ENCODE results near the gene CHST3. TPM values are rescaled to one million over a fixed set of nuclear protein-coding genes. Genes with fewer than 3 reads are reported as not detected.

The CHST3 gene
- polyA plus RNA-seq, 3 donors = 2.6 to 21.8 (median 6.3) TPM

DNA sequence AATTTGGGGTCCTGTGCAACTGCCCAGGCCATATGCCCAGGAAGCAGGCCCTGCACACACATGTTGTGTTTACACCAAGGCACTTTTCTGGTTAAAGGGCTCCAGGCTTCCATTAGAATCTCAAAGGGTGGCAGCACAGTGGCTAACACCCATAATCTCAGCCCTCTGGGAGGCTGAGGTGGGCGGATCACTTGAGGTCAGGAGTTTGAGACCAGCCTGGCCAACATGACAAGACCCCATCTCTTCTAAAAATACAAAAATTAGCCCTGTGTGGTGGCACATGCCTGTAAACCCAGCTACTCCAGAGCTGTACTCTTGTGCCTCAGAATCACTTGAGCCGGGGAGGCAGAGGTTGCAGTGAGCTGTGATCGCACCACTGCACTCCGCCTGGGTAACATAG is 70.6 kb downstream of the CHST3 start:
- WGBS, 3 donors = 97 to 100% (median 98%) methylated on average over 4 of the region's 4 CpGs
- H3K27ac ChIP-seq (ENCODE audit: low read depth, low read length) = no peak overlapping the region

DNA sequence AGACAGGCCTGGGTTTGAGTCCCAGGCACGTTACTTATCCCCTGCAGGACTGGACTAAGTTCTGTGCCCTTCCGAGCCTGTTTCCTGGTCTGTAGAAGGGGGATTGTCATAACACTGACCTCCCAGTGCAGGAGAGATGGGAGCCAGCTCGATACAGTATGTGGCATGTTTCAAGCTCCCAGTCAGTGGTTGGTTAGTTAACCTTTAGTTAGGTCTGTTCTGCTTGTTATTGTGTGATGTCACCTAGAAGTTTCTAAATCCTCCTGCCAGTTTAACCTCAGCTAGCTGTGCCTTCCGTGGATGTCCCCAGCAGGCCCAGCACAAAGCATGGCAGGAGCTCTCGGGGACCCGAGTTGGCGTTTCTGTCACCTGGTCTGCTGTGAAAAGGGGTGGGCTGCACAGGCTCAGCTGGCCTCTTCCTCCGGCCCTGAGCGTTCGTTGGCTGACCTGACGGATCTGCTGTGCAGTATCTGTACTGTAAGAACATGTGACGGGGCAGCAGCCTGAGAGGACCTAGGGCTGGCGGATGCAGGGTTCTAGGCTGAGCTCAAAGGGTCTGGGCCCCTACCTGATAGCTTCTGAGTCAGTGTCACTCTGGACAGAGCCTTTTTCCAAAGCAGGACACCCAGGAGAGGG is 71.2 kb downstream of the CHST3 start:
- H3K27ac ChIP-seq (ENCODE audit: low read depth, low read length) = no peak overlapping the region
- WGBS, 3 donors = 87 to 89% (median 89%) methylated on average over 13 of the region's 13 CpGs

DNA sequence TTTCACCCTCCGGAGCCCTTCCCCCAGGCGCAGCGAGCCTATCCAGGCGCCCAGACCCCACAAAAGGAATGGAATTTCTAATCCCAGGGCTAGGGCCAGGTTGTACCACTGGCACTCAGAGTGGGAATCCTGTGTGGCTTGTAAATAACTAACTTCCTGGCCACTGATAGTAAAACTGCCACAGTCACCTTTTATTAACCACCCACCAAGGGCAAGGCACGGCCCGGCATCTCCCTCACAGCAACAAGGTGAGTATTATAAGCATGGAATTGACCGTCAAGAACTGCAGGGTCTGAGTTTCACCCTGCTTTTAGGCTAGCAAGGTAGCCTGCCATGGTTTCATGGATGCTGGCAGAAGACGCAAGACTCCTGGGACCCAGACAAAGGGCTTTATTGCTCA is 73.1 kb downstream of the CHST3 start:
- H3K27ac ChIP-seq (ENCODE audit: low read depth, low read length) = no peak overlapping the region
- 86 to 96% (median 96%) methylated on average over 8 of the region's 8 CpGs for WGBS, 3 donors

GRCh38 chr10:72037811-72038210 is 73.6 kb downstream of the CHST3 start:
- 58 to 87% (median 84%) methylated on average over 3 of the region's 3 CpGs for WGBS, 3 donors
- no peak overlapping the region for H3K27ac ChIP-seq (ENCODE audit: low read depth, low read length)

DNA sequence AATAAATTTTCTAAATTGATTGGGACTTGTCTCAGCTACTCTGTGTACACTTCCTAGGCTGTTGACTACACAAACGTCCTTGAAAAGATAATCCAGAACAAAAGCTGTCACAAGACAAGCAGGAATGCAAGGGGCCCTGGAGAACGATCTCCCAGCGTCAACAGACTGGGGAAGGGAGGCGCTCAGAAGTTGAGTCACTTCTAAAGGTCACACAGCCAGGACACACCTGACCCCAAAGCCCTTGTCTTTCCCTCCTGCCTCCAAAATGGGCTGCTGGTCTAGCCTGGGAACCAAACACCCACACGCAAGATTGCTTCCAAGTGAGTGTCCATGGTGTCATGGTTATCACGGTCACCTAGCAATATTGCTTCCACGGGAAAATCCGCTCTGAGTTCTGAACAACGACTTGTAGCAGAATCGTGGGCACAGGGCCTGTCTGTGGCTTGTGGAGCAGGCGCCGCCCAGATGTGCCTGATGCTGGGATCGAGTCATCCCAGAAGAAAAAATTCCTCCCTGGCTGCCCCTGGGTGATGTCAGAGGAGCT is 74.3 kb downstream of the CHST3 start:
- WGBS, 3 donors = 66 to 83% (median 81%) methylated on average over 13 of the region's 13 CpGs
- H3K27ac ChIP-seq (ENCODE audit: low read depth, low read length) = no peak overlapping the region

DNA sequence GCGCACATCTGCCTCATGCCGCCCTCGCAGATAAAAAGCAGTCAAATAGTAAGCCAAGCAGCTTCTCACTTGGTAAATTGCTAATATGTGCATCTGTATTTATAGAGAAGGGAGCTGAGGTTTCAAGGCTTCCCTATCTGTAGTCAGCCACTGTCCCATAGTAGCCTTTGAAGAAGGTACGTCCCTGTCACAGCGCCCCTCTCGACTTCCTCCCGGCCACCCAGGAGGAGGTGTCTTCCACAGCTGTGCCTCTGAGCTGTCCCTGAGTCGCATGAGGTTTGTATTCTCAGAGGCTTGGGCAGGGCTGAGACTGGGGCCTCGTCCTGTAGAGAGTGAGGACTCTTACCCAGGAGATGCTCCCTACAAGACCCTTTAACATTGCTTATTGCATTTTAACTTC is 75.2 kb downstream of the CHST3 start:
- WGBS, 3 donors = 72 to 82% (median 76%) methylated on average over 9 of the region's 9 CpGs
- no peak overlapping the region for H3K27ac ChIP-seq (ENCODE audit: low read depth, low read length)

DNA sequence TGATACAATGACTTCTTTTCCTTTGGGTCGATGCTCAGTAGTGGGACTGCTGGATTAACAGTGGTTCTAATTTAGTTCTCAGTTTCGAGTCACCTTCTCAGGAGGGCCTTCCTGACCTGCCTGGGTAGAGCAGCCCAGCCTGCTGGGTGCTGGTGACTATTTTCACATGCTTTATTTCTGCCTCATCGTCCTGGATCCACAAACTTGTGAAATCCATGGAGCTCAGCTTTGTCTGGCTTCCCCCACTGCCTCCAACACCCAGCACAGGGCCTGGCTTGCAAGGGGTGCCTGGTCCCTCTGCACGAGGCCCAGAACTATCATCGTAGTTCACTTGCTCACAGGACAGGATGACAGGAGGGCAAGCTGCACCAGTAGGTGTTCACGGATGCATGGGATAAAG is 77.3 kb downstream of the CHST3 start:
- H3K27ac ChIP-seq (ENCODE audit: low read depth, low read length) = no peak overlapping the region
- WGBS, 3 donors = 86 to 93% (median 90%) methylated on average over 6 of the region's 6 CpGs

DNA sequence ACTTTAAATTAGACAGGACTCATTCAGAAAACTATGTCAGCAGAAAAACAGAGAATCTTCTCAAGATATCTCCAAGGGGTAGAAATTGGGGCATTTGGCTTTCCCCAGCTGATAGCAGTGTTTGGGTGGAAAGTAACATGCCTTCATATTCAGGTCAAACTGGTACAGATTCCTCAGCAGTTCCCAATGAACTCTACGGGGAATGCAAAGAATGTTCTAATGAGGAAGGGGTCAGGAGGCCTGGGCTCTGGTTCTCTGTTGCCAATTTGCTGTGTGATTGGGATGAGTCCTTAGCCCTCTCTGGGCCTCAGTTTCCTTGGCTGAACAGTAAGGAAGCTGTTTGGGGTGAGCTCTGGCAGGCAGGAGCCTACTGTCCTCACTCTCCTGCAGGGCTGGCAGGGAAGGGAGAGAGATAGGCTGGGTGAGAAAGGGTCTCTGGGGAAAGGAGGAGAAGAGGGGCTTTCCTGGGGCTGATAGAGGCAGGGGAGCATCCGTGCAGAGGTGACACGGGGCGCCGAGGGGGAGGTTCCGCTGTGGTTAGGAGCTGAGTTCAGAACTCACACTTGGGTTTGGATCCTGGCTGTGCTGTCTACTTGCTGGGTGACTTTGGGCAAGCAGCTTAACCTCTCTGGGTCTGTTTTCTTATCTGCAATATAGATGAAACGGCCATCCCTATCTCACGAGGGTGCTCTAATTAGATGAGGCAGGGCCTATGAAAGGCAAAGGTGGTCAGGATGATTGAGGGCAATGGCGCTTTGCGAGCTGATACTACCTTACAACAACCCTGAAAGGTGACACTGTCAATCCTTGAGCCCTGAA is 79.0 kb downstream of the CHST3 start:
- H3K27ac ChIP-seq (ENCODE audit: low read depth, low read length) = no peak overlapping the region
- 87 to 91% (median 91%) methylated on average over 10 of the region's 10 CpGs for WGBS, 3 donors

- no peak overlapping the region for H3K27ac ChIP-seq (ENCODE audit: low read depth, low read length)
- WGBS, 3 donors = 58 to 79% (median 66%) methylated on average over 17 of the region's 17 CpGs
Measured at GRCh38 chr10:72044417-72045041, 80.3 kb downstream of the CHST3 start.

DNA sequence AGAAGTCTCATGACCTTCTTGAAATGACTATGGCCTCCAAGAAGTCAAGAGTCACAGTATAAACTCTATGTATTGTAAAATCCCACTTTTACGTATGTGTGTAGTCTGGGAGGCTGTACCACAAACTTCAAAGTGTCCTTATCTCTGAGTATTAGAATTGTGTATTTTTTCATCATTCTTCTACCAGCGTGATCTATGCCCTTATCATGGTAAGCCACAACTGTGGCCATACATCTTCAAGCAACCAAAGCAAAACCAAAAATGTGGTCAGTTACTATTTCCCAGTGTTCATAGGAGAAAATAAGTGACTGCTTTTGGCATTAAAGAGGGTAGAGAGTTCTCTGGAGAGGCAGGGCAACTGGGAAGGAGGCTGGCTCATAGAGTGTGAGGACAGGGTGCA is 81.4 kb downstream of the CHST3 start:
- H3K27ac ChIP-seq (ENCODE audit: low read depth, low read length) = no peak overlapping the region
- WGBS, 3 donors = 81 to 95% (median 89%) methylated on average over 2 of the region's 2 CpGs

DNA sequence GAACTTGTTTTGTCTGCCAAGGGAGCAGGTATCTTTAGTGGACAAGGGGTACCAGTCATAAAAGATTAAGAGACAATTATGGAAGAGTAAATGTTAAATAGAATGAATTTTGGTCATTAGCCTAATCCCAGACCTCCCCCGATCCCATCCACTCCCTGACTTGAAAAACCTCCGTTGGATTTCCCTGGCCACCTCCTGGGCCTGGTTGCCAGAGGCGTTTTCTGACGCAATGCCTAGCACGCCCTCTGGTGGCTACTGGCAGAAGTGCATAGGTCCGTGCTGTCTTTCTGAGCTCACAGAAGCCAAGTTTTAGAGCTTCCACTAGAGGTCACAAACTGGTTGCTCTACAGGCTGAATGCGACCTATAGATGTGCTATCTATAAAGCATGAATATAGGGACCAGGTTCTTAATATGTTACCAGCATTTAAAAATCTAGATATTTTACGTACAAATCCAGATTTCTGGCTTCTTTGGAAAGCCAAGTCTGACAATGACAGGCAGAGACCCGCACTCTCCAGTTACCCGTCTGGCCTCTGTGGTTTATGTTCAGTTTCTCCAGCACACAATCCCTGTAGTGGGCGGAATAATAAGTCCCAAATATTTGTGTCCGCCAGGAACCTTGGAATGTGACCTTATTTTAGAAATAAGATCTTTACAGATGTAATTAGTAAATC is 84.4 kb downstream of the CHST3 start:
- H3K27ac ChIP-seq (ENCODE audit: low read depth, low read length) = no peak overlapping the region
- WGBS, 3 donors = 23 to 31% (median 29%) methylated on average over 12 of the region's 12 CpGs

GRCh38 chr10:72049472-72049871 is 85.3 kb downstream of the CHST3 start:
- no peak overlapping the region for H3K27ac ChIP-seq (ENCODE audit: low read depth, low read length)
- WGBS, 3 donors = 84 to 96% (median 85%) methylated on average over 1 of the region's 1 CpG

DNA sequence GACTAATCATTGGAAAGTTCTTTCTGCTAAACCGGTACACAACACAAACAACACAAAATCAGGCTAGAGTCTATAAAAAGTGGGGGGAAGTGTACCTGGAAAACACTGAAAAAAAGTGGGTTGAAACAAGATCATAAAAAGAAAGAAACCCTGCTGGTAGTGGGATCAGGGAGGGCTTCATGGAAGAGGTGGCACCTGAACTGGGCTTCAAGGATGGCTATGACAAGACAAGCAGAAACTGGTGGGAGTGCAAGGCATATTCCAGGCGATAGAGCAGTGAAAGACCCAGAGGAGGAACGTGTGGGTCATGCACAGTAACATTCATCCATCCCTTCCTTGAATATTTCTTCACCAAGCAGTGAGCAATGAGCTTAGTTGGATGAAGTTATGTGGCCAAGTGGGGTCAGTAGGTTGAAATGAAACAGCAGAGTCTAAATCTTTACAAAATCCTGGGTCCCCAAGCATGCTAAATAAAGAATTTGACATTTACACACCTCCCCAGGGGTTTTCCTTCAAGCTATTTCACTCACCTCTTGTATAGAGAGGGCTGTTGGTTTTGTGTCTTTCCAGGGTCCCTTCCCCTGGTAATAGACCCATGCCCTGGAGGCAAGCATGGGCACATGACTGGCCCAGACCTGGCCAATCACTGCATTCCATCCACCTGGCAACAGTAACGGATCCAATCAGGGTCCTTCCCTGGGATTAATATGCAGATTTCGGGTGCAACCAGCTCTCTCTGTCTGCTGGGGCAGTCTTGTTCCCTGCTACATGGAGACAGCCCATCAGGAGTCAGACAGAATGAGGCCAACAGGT is 86.0 kb downstream of the CHST3 start:
- no peak overlapping the region for H3K27ac ChIP-seq (ENCODE audit: low read depth, low read length)
- WGBS, 3 donors = 87 to 94% (median 88%) methylated on average over 5 of the region's 5 CpGs

DNA sequence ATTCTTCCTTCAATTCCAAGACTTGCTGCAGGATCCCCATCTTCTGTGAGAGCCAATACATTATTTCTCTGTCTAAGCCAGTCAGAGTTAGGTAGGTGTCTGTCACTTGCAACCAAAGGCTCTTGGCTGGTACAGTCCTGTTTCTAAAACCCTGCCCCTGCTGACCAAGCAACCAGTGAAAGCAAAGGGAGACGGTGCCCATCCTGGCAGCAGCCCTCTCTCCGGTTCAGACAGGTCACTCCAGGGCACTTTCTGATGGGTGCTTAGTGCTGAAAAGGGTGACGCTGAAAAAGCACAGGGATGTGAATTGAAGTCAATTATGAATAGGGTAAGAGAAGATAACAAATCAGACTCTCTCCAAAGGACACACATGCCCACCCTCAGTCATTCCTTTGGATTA is 86.7 kb downstream of the CHST3 start:
- 56 to 87% (median 63%) methylated on average over 3 of the region's 3 CpGs for WGBS, 3 donors
- H3K27ac ChIP-seq (ENCODE audit: low read depth, low read length) = no peak overlapping the region

DNA sequence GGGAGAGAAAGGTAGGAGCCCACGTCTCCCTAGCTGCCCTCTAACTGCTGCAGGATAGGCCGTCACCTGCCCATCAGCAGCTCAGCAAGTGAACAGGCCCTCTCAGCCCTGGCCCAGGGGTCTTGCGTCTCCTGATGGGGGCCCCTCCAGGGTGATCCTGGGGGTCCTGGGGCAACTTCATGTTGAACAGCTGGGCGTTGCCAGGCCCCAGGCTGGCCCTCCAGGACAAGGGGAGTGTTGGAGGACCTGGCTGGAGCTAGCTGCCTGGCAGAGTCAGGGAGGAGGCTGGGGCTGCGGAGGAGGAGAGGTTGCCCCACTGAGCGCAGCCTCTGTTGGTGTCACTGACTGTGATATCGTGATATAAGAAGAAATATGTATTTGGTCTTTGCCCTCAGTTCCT is 89.5 kb downstream of the CHST3 start:
- no peak overlapping the region for H3K27ac ChIP-seq (ENCODE audit: low read depth, low read length)
- 90 to 93% (median 92%) methylated on average over 7 of the region's 7 CpGs for WGBS, 3 donors

GRCh38 chr10:72056113-72056512 is 91.9 kb downstream of the CHST3 start:
- WGBS, 3 donors = 56 to 93% (median 88%) methylated on average over 5 of the region's 5 CpGs
- no peak overlapping the region for H3K27ac ChIP-seq (ENCODE audit: low read depth, low read length)

GRCh38 chr10:72056932-72057751 is 92.9 kb downstream of the CHST3 start:
- H3K27ac ChIP-seq (ENCODE audit: low read depth, low read length) = no peak overlapping the region
- WGBS, 3 donors = 34 to 85% (median 85%) methylated on average over 25 of the region's 25 CpGs

All from adipose tissue (tissue), 3 donors.